Vagina (tissue), 2 donors: Measurements from ENCODE around the gene RNF167.

Experiments used
- POLR2A ChIP-seq, 2 donors: fragments of 450-650 bp; IDR thresholded peaks; one replicate each; pipeline ENCODE4 v1.6.1; 2017; ENCODE audit warnings: antibody characterized with exemption in 2 of 2, mild to moderate bottlenecking in 2 of 2, moderate library complexity in 2 of 2
- POLR2AphosphoS5 ChIP-seq, 2 donors: sonication (generic); formaldehyde crosslinking; IDR thresholded peaks; one replicate each; pipeline ENCODE4 v1.9.0; 2017; ENCODE audit warnings: antibody characterized with exemption in 2 of 2, mild to moderate bottlenecking in 2 of 2, low read depth in 1 of 2; ENCODE audit not compliant: insufficient read depth in 1 of 2
- TF ChIP-seq, protein P1 (sequence below), 3 experiments: fragments of 450-650 bp in 2 of 3; fragments of 200-600 bp in 1 of 3; sonication (generic) in 1 of 3; IDR thresholded peaks; one replicate each; pipeline ENCODE4 v1.5.1; 2017 to 2019; ENCODE audit warnings: antibody characterized with exemption in 3 of 3, mild to moderate bottlenecking in 2 of 3, moderate library complexity in 2 of 3

DNA sequence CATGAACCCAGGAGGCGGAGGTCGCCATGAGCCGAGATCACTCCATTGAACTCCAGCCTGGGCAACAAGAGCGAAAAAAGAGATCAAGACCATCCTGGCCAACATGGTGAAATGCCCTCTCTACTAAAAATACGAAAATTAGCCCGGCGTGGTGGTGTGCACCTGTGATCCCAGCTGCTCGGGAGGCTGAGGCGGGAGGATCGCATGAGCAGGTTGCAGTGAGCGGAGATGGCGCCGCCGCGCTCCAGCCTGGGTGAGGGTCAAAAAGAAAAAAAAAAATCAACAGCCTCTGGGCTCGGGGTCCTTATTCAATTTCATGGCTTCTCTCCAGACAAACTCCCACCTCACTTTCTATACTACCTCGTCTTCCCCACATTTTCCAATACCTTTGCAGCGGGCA, 11.2 kb upstream of the RNF167 start:
- TF ChIP-seq, protein P1, sequence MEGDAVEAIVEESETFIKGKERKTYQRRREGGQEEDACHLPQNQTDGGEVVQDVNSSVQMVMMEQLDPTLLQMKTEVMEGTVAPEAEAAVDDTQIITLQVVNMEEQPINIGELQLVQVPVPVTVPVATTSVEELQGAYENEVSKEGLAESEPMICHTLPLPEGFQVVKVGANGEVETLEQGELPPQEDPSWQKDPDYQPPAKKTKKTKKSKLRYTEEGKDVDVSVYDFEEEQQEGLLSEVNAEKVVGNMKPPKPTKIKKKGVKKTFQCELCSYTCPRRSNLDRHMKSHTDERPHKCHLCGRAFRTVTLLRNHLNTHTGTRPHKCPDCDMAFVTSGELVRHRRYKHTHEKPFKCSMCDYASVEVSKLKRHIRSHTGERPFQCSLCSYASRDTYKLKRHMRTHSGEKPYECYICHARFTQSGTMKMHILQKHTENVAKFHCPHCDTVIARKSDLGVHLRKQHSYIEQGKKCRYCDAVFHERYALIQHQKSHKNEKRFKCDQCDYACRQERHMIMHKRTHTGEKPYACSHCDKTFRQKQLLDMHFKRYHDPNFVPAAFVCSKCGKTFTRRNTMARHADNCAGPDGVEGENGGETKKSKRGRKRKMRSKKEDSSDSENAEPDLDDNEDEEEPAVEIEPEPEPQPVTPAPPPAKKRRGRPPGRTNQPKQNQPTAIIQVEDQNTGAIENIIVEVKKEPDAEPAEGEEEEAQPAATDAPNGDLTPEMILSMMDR (IDR thresholded peaks at IDR 0.05), result no peak
- TF ChIP-seq POLR2A (IDR thresholded peaks at IDR 0.05) (no peak), POLR2AphosphoS5 (IDR thresholded peaks at IDR 0.05; ENCODE audit: insufficient read depth in 1 of 2, low read depth in 1 of 2) (no peak)
